ENCODE data around the gene NPDC1.

Gene NPDC1

DNA sequence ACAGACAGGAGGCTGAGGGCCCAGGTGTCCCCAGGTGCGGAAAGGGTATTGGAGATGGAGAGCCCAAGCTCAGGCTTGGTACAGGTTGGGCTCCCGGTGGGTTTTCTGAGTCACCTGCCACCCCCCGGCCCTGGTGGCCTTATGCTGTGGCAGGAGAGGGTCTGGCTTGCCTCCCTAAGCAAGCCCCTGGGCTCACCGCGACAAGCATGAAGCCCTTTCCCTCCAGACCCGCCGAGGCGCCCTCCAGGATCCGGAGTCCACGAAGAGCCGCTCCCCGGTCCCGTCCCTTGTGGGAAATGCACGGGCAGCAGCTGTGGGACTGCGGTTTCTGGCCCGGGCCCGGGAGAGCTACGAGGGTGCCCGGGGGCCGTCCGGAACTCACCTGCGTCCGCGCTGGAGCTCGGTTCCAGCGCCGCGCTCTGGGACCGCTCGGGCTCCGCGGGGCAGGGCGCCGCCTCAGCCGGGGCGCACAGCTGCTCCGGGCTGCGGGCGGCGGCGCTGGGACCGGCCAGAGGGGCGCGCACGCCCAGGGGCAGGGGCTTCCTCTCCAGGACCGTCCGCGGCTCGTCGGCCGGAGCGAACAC is 23.6 kb upstream of the NPDC1 start:
- no peak for TF ChIP-seq EGR1 (IDR thresholded peaks at IDR 0.05)
- no peak for TF ChIP-seq EP300 (IDR thresholded peaks at IDR 0.05; ENCODE audit: borderline replicate concordance)
- TF ChIP-seq TAF1 (IDR thresholded peaks at IDR 0.05; ENCODE audit: low read depth): no peak
- TF ChIP-seq TCF12 (IDR thresholded peaks at IDR 0.05; ENCODE audit: low read depth): no peak
- TF ChIP-seq FOXM1 (IDR thresholded peaks at IDR 0.05; ENCODE audit: borderline replicate concordance, low read depth): no peak
- TF ChIP-seq, protein P1, sequence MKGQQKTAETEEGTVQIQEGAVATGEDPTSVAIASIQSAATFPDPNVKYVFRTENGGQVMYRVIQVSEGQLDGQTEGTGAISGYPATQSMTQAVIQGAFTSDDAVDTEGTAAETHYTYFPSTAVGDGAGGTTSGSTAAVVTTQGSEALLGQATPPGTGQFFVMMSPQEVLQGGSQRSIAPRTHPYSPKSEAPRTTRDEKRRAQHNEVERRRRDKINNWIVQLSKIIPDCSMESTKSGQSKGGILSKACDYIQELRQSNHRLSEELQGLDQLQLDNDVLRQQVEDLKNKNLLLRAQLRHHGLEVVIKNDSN (IDR thresholded peaks at IDR 0.05): no peak
- TF ChIP-seq ZBTB7A (IDR thresholded peaks at IDR 0.05; ENCODE audit: low read depth): no peak
- no peak for TF ChIP-seq CREB1 (IDR thresholded peaks at IDR 0.05; ENCODE audit: low read depth)
- TF ChIP-seq CEBPB (IDR thresholded peaks at IDR 0.05): no peak
- TF ChIP-seq RAD21 (IDR thresholded peaks at IDR 0.05; ENCODE audit: low read depth): no peak
- TF ChIP-seq, protein P2, sequence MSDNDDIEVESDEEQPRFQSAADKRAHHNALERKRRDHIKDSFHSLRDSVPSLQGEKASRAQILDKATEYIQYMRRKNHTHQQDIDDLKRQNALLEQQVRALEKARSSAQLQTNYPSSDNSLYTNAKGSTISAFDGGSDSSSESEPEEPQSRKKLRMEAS (IDR thresholded peaks at IDR 0.05): no peak
- TF ChIP-seq TEAD4 (IDR thresholded peaks at IDR 0.05): no peak
- TF ChIP-seq YY1 (IDR thresholded peaks at IDR 0.05; ENCODE audit: low read depth): no peak
- no peak for TF ChIP-seq NFIC (IDR thresholded peaks at IDR 0.05)
- TF ChIP-seq, protein P3, sequence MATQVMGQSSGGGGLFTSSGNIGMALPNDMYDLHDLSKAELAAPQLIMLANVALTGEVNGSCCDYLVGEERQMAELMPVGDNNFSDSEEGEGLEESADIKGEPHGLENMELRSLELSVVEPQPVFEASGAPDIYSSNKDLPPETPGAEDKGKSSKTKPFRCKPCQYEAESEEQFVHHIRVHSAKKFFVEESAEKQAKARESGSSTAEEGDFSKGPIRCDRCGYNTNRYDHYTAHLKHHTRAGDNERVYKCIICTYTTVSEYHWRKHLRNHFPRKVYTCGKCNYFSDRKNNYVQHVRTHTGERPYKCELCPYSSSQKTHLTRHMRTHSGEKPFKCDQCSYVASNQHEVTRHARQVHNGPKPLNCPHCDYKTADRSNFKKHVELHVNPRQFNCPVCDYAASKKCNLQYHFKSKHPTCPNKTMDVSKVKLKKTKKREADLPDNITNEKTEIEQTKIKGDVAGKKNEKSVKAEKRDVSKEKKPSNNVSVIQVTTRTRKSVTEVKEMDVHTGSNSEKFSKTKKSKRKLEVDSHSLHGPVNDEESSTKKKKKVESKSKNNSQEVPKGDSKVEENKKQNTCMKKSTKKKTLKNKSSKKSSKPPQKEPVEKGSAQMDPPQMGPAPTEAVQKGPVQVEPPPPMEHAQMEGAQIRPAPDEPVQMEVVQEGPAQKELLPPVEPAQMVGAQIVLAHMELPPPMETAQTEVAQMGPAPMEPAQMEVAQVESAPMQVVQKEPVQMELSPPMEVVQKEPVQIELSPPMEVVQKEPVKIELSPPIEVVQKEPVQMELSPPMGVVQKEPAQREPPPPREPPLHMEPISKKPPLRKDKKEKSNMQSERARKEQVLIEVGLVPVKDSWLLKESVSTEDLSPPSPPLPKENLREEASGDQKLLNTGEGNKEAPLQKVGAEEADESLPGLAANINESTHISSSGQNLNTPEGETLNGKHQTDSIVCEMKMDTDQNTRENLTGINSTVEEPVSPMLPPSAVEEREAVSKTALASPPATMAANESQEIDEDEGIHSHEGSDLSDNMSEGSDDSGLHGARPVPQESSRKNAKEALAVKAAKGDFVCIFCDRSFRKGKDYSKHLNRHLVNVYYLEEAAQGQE (IDR thresholded peaks at IDR 0.05; ENCODE audit: low read depth): no peak

DNA sequence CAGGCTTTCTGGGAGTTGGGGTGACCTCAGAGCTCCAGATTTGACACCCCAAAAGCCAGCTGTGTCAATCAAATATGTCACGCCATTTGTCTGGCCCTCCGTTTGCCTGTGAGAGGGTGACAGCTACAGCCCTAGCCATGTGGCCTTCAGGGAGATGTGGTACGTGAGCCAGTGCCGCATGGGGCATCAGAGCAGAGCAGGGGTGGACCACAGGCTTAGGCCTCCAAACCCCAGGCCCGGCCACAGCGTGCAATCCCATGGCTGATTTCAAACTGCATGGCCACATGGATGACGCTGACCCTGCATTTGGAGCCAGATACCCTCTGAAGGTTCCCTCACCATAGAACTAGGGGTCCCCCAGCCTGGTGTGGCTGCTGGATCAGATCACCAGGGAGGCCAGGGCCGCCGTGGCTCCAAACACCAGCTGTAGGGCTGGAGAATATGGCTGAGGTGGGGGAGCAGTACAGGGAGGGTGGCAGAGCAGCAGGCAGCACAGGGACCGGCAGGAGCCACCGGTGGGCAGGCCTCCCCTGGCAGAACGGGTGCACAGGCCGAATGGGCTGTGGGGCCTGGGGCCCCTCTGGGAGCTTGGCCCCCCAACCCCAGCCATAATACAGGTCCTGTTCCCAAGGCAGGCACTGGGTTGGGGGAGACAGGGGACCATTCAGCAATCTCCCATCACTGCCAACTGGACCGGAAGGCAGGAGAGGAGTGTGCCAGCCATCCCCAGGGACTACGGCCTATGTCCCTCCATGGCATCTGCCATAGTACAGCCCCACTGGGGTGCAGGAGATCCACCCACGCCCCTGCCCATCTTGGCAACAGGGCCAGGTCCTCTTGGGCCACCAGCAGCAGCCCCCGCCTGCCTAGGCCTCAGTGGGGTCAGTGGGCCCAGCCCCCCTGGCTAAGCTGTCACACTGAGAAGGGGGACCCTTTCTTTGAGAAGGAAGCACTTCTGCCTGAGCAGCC is 22.8 kb upstream of the NPDC1 start:
- TF ChIP-seq RAD21 (IDR thresholded peaks at IDR 0.05; ENCODE audit: low read depth): no peak
- TF ChIP-seq, protein P1 (IDR thresholded peaks at IDR 0.05): no peak
- TF ChIP-seq CEBPB (IDR thresholded peaks at IDR 0.05): no peak

DNA sequence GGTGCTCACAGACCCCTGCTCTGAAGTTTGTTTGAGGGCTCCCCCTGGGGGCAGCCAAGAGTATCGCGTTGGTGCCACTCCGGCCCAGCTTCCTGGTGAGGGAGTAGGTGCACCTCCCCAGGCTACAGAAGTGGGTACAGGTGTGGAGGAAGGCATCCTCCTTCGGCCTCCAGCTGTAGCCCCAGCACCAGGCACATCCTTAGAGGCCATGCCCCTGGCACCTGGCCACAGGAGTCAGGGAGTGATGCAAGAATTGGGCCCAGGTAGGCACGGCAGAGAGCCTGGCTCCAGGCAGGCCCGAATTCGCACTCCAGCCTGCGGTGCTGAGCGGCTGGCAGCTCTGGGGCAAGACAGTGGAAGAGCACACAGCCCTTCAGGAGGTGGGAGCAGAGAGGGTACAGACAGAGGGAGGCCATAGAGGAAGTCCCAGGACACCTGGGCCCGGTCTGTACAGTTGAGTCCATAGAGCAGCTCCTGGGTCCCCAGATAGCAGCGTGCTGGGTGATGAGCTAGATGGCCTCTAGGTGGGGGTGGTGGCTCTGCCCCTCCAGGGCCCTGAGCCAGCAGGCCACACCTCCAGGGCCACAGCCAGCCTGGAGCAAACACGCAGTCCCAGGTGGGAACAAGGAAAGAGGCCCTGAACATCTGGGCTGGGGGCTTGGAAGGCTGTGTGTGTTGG is 22.0 kb upstream of the NPDC1 start:
- peak; percentile 72 for TF ChIP-seq RAD21 (IDR thresholded peaks at IDR 0.05; ENCODE audit: low read depth)
- no peak for TF ChIP-seq EGR1 (IDR thresholded peaks at IDR 0.05)

DNA sequence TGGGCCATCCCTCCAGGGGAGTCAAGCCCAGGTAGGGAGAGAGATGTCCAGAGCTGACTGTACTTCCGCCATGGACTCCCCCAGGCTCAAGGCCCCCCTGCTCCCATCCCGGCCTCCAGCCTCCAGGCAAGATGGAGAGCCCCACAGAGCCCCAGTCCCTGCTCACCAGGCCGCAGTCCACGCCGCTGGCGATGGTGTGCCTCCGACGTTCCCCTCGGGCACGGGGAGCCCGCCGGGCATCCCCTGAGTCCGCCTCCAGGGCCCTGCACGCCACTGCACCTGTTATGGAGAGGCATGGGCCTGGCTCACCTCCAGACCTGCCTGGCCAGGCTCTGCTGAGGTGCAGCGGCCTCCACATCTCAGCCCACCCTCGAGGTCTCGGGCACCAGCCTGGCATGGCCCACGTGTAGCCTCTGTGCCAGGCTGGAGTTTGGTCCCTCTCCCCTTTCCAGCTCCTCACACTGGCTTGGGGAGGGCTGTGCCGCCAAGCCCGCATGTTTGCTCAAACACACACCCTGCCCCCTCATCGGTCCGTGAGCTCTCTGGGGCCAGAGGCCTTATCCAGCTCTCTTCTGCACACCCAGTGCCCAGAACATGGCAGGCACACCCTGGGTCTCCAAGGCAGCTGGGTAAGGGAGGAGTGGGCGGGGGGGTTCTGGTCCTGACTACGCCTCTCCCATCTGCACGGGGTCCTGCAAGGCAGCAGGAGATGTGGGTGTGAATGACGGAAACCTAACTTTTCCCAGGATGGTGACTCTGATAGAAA is 20.3 kb upstream of the NPDC1 start:
- TF ChIP-seq EGR1 (IDR thresholded peaks at IDR 0.05) (no peak), EP300 (IDR thresholded peaks at IDR 0.05; ENCODE audit: borderline replicate concordance) (no peak)
- TF ChIP-seq, protein P3 (IDR thresholded peaks at IDR 0.05; ENCODE audit: low read depth): no peak

DNA sequence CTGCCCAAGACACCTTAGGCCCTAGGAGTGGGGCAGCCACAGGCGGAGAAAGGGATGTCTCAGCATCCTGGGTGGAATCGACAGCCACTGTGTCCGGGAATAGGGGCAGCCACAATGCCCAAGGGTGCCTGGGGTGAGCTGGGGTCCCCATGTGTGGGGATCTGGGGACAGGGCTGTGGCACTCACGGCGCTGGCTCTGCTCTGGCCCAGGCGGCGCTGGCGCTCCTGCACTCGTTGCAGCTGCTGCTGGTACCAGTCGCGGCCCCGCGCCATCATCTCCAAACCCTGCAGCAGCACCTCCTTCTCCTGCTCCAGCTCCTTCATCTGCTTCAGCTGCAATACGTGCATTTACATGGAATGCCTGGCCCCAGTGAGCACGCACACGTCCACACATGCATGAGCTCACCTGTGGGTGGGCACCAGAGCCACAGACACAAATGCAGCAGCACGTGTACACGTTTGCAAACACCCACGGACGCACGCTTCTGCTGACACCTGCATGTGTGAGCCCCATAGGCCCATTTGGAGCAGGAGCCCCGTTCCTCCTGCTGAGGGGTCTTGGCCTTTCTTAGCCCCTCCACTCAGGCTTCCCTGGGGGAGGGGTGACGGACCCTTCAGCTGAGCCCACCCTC is 19.5 kb upstream of the NPDC1 start:
- TF ChIP-seq TCF12 (IDR thresholded peaks at IDR 0.05; ENCODE audit: low read depth) (no peak), EP300 (IDR thresholded peaks at IDR 0.05; ENCODE audit: borderline replicate concordance) (no peak), EGR1 (IDR thresholded peaks at IDR 0.05) (no peak), FOXM1 (IDR thresholded peaks at IDR 0.05; ENCODE audit: borderline replicate concordance, low read depth) (no peak), TAF1 (IDR thresholded peaks at IDR 0.05; ENCODE audit: low read depth) (no peak), TEAD4 (IDR thresholded peaks at IDR 0.05) (no peak), CREB1 (IDR thresholded peaks at IDR 0.05; ENCODE audit: low read depth) (no peak)
- TF ChIP-seq, protein P1 (IDR thresholded peaks at IDR 0.05): no peak

Measured in Ishikawa (cell line).